Measurements from ENCODE around the gene DSTYK. TPM values are rescaled to one million over a fixed set of nuclear protein-coding genes. Genes with fewer than 3 reads are reported as not detected.

The DSTYK gene
- total RNA-seq, 1 donor from 2014 or later, result 9.6 TPM

GRCh38 chr1:205141236-205142101 is 70.0 kb downstream of the DSTYK start:
- TF ChIP-seq CTCF (IDR thresholded peaks at IDR 0.05), result peak; percentile 24
- peaks cover 27% of the 10 kb centered on the region for H3K4me1 Mint-ChIP-seq
- peak; percentile 79 for ATAC-seq (ENCODE audit: low read depth)
- peak; percentile 47 for DNase-seq
- intact Hi-C loops (cut with micrococcal nuclease), result loop anchor here (1.0 to 5.0 kb wide), 6 partner anchors 20 to 166 kb away; partner anchors contain the start of gene RBBP5
- no peaks in the 10 kb centered on the region for H3K9me3 Mint-ChIP-seq
- POLR2A ChIA-PET, result interaction anchor here (0.9 to 1.5 kb wide), 2 partner anchors 16 to 20 kb away, joined by 3 to 11 read pairs; partner anchors contain the start of gene RBBP5
- no peak overlapping the region for H3K4me3 Mint-ChIP-seq
- CTCF ChIA-PET, result interaction anchor here (0.7 to 4.2 kb wide), 25 partner anchors 9 to 169 kb away, joined by 3 to 36 read pairs (median 5); partner anchors contain the start of gene RBBP5
- no peaks in the 10 kb centered on the region for H3K27me3 Mint-ChIP-seq
- H3K27ac Mint-ChIP-seq, result peak overlapping the region; percentile 57
- H3K36me3 Mint-ChIP-seq (ENCODE audit: low read depth), result peaks cover 8% of the 10 kb centered on the region

- intact Hi-C loops (cut with micrococcal nuclease), result loop anchor here (5.0 kb wide), 1 partner anchor 33 kb away; no protein-coding TSS in a partner anchor
- Mint-ChIP-seq H3K27ac (no peak overlapping the region), H3K36me3 (ENCODE audit: low read depth) (no peaks in the 10 kb centered on the region), H3K9me3 (no peaks in the 10 kb centered on the region), H3K27me3 (no peaks in the 10 kb centered on the region), H3K4me1 (peaks cover 27% of the 10 kb centered on the region), H3K4me3 (no peak overlapping the region)
- no peak for DNase-seq
- CTCF ChIA-PET, result interaction anchor here (1.5 to 4.2 kb wide), 4 partner anchors 18 to 116 kb away, joined by 5 to 36 read pairs (median 16); partner anchors contain the start of gene RBBP5
- POLR2A ChIA-PET, result no interaction called here
- no peak for TF ChIP-seq CTCF (IDR thresholded peaks at IDR 0.05)
- ATAC-seq (ENCODE audit: low read depth), result no peak
Observed at GRCh38 chr1:205140113-205140512, 71.4 kb downstream of the DSTYK start.

GRCh38 chr1:205137901-205138300 is 73.6 kb downstream of the DSTYK start:
- Mint-ChIP-seq H3K4me1 (peaks cover 34% of the 10 kb centered on the region), H3K9me3 (no peaks in the 10 kb centered on the region), H3K36me3 (ENCODE audit: low read depth) (no peaks in the 10 kb centered on the region), H3K27ac (peak overlapping the region; percentile 50), H3K4me3 (no peak overlapping the region), H3K27me3 (no peaks in the 10 kb centered on the region)
- ATAC-seq (ENCODE audit: low read depth), result no peak
- no peak for TF ChIP-seq CTCF (IDR thresholded peaks at IDR 0.05)
- CTCF ChIA-PET, result interaction anchor here (1.6 kb wide), 1 partner anchor 16 kb away, joined by 8 read pairs; the partner anchor contains the start of gene RBBP5
- POLR2A ChIA-PET, result interaction anchor here (0.6 to 1.1 kb wide), 2 partner anchors 16 to 34 kb away, joined by 3 to 6 read pairs; partner anchors contain the start of gene RBBP5
- DNase-seq, result no peak
- intact Hi-C loops (cut with micrococcal nuclease), result no loop called here

- H3K4me3 Mint-ChIP-seq, result no peak overlapping the region
- H3K36me3 Mint-ChIP-seq (ENCODE audit: low read depth), result no peaks in the 10 kb centered on the region
- no peak for ATAC-seq (ENCODE audit: low read depth)
- intact Hi-C loops (cut with micrococcal nuclease), result no loop called here
- no peaks in the 10 kb centered on the region for H3K27me3 Mint-ChIP-seq
- no peaks in the 10 kb centered on the region for H3K9me3 Mint-ChIP-seq
- TF ChIP-seq CTCF (IDR thresholded peaks at IDR 0.05), result no peak
- H3K4me1 Mint-ChIP-seq, result peaks cover 16% of the 10 kb centered on the region
- ChIA-PET CTCF (no interaction called here), POLR2A (interaction anchor here (2.1 kb wide), 1 partner anchor 12 kb away, joined by 10 read pairs; the partner anchor contains the start of gene RBBP5)
- no peak overlapping the region for H3K27ac Mint-ChIP-seq
- DNase-seq, result no peak
Observed at GRCh38 chr1:205133287-205133686, 78.2 kb downstream of the DSTYK start.
